Upper lobe of left lung (tissue), 4 donors: ENCODE measurements around the gene CLIC3.

Source experiments
- EP300 ChIP-seq, 4 donors: sonication (generic); formaldehyde crosslinking; IDR thresholded peaks; one replicate each; pipeline ENCODE4 v1.5.1; 2017; ENCODE audit warnings: antibody characterized with exemption in 4 of 4, control low read depth in 2 of 4
- POLR2A ChIP-seq, 4 donors: fragments of 450-650 bp; IDR thresholded peaks; one replicate each; pipeline ENCODE4 v1.5.1; 2016 to 2017; ENCODE audit warnings: antibody characterized with exemption in 4 of 4, mild to moderate bottlenecking in 2 of 4
- POLR2AphosphoS5 ChIP-seq, 2 donors: sonication (generic); formaldehyde crosslinking; IDR thresholded peaks; one replicate each; pipeline ENCODE4 v1.5.1; 2017; ENCODE audit warnings: antibody characterized with exemption in 2 of 2
- TF ChIP-seq, protein P1 (sequence below), 6 experiments: fragments of 450-650 bp in 4 of 6; fragments of 200-600 bp in 2 of 6; sonication (generic) in 2 of 6; IDR thresholded peaks; one replicate each; pipeline ENCODE4 v1.5.1; 2016 to 2019; ENCODE audit warnings: antibody characterized with exemption in 6 of 6

- TF ChIP-seq, protein P1, sequence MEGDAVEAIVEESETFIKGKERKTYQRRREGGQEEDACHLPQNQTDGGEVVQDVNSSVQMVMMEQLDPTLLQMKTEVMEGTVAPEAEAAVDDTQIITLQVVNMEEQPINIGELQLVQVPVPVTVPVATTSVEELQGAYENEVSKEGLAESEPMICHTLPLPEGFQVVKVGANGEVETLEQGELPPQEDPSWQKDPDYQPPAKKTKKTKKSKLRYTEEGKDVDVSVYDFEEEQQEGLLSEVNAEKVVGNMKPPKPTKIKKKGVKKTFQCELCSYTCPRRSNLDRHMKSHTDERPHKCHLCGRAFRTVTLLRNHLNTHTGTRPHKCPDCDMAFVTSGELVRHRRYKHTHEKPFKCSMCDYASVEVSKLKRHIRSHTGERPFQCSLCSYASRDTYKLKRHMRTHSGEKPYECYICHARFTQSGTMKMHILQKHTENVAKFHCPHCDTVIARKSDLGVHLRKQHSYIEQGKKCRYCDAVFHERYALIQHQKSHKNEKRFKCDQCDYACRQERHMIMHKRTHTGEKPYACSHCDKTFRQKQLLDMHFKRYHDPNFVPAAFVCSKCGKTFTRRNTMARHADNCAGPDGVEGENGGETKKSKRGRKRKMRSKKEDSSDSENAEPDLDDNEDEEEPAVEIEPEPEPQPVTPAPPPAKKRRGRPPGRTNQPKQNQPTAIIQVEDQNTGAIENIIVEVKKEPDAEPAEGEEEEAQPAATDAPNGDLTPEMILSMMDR (IDR thresholded peaks at IDR 0.05) = no peak
- TF ChIP-seq POLR2A (IDR thresholded peaks at IDR 0.05) = no peak
- no peak for TF ChIP-seq EP300 (IDR thresholded peaks at IDR 0.05)
- TF ChIP-seq POLR2AphosphoS5 (IDR thresholded peaks at IDR 0.05) = no peak
These were observed 37.8 kb upstream of the CLIC3 start for GRCh38 chr9:137034039-137034708.
